Activated CD4-positive, alpha-beta T cell treated with anti-CD3 and anti-CD28 coated beads, Interleukin-2, amount 50 U/mL, for 24 hours (primary cell): Measurements from ENCODE around the gene TAF1B.
"Not testable (repeated sequence)": the region's sequence is repeated elsewhere in the genome, so short reads cannot be mapped to it uniquely, and the experiment has no call there.

Source experiments
- DNase-seq, 2 donors: peaks; one replicate each; pipeline ENCODE4 v3.0.0-alpha.2; 2020; ENCODE audit warnings: low read depth in 1 of 2, low spot score in 1 of 2

The TAF1B gene

GRCh38 chr2:9830685-9831410 is 12.4 kb upstream of the TAF1B start:
- no peak for DNase-seq

- no peak for DNase-seq
Observed at GRCh38 chr2:9831670-9832069, 11.6 kb upstream of the TAF1B start.

- DNase-seq, result no peak
Observed at GRCh38 chr2:9832586-9832985, 10.7 kb upstream of the TAF1B start.

GRCh38 chr2:9835068-9835467 is 8.2 kb upstream of the TAF1B start:
- not testable (repeated sequence) for DNase-seq

GRCh38 chr2:9836074-9836473 is 7.2 kb upstream of the TAF1B start:
- DNase-seq, result no peak

- DNase-seq, result no peak
Observed at GRCh38 chr2:9836517-9836916, 6.8 kb upstream of the TAF1B start.

GRCh38 chr2:9837451-9837850 is 5.8 kb upstream of the TAF1B start:
- DNase-seq, result no peak

- no peak for DNase-seq
Observed at GRCh38 chr2:9838391-9838790, 4.9 kb upstream of the TAF1B start.

- no peak for DNase-seq
Observed at GRCh38 chr2:9842487-9843228, 616 bp upstream of the TAF1B start.

- no peak for DNase-seq
Observed at GRCh38 chr2:9844036-9844483, 786 bp downstream of the TAF1B start.

- no peak for DNase-seq
Observed at GRCh38 chr2:9844576-9844975, 1.3 kb downstream of the TAF1B start.

- no peak for DNase-seq
Observed at GRCh38 chr2:9846554-9846953, 3.3 kb downstream of the TAF1B start.

- DNase-seq, result no peak
Observed at GRCh38 chr2:9847140-9847539, 3.9 kb downstream of the TAF1B start.

- DNase-seq, result no peak
Observed at GRCh38 chr2:9852881-9853280, 9.6 kb downstream of the TAF1B start.

- DNase-seq, result no peak
Observed at GRCh38 chr2:9857814-9858729, 14.8 kb downstream of the TAF1B start.

GRCh38 chr2:9858730-9859068 is 15.4 kb downstream of the TAF1B start:
- DNase-seq, result no peak

- DNase-seq, result not testable (repeated sequence)
Observed at GRCh38 chr2:9860922-9861580, 17.8 kb downstream of the TAF1B start.

- DNase-seq, result no peak
Observed at GRCh38 chr2:9867881-9868280, 24.6 kb downstream of the TAF1B start.

GRCh38 chr2:9873337-9873736 is 30.1 kb downstream of the TAF1B start:
- no peak for DNase-seq

GRCh38 chr2:9877026-9877425 is 33.8 kb downstream of the TAF1B start:
- DNase-seq, result no peak

- DNase-seq, result no peak
Observed at GRCh38 chr2:9877726-9878125, 34.5 kb downstream of the TAF1B start.
